Activated T-helper 1 cell treated with anti-CD3 and anti-CD28 coated beads, Interleukin-2, amount 50 U/mL, for 16 hours (primary cell): ENCODE results near the gene CELA1.
"Not testable (repeated sequence)": the region's sequence is repeated elsewhere in the genome, so short reads cannot be mapped to it uniquely, and the experiment has no call there.

ENCODE experiments used
- DNase-seq, 2 donors: peaks; one replicate each; pipeline ENCODE4 v3.0.0-alpha.2; 2020; ENCODE audit warnings: low read depth in 1 of 2, low spot score in 1 of 2

The CELA1 gene

GRCh38 chr12:51318846-51319599, 27.5 kb downstream of the CELA1 start:
- DNase-seq: no peak

GRCh38 chr12:51318057-51318806, 28.2 kb downstream of the CELA1 start:
- not testable (repeated sequence) for DNase-seq

- DNase-seq: no peak
Observed at GRCh38 chr12:51311389-51311788, 35.1 kb downstream of the CELA1 start.

GRCh38 chr12:51307655-51308593, 38.6 kb downstream of the CELA1 start:
- DNase-seq: no peak

- DNase-seq: no peak
Observed at GRCh38 chr12:51306507-51306906, 40.0 kb downstream of the CELA1 start.

- not testable (repeated sequence) for DNase-seq
Observed at GRCh38 chr12:51300768-51301167, 45.7 kb downstream of the CELA1 start.

- no peak for DNase-seq
Observed at GRCh38 chr12:51295651-51296050, 50.8 kb downstream of the CELA1 start.

- DNase-seq: not testable (repeated sequence)
Observed at GRCh38 chr12:51294097-51294496, 52.4 kb downstream of the CELA1 start.

GRCh38 chr12:51293696-51294095, 52.8 kb downstream of the CELA1 start:
- no peak for DNase-seq

GRCh38 chr12:51291603-51292513, 54.6 kb downstream of the CELA1 start:
- not testable (repeated sequence) for DNase-seq

GRCh38 chr12:51285843-51286242, 60.6 kb downstream of the CELA1 start:
- no peak for DNase-seq

GRCh38 chr12:51281202-51281924, 65.1 kb downstream of the CELA1 start:
- no peak for DNase-seq
